HEK293 (cell line): ENCODE data around the gene CDK3.

Source experiments
- BCL6B ChIP-seq: fragments of 450-650 bp; formaldehyde crosslinking; IDR thresholded peaks from 2 replicates; pipeline ENCODE4 v1.5.1; 2017; ENCODE audit warnings: missing biosample characterization, missing genetic modification characterization
- KLF1 ChIP-seq: fragments of 450-650 bp; formaldehyde crosslinking; IDR thresholded peaks from 2 replicates; pipeline ENCODE4 v1.5.1; 2016; ENCODE audit warnings: missing biosample characterization, missing genetic modification characterization
- PATZ1 ChIP-seq: fragments of 450-650 bp; formaldehyde crosslinking; IDR thresholded peaks from 2 replicates; pipeline ENCODE4 v1.5.1; 2016; ENCODE audit warnings: missing biosample characterization, missing genetic modification characterization
- SALL2 ChIP-seq: fragments of 450-650 bp; formaldehyde crosslinking; IDR thresholded peaks from 2 replicates; pipeline ENCODE4 v1.5.0; 2017; ENCODE audit warnings: missing biosample characterization, mild to moderate bottlenecking, missing genetic modification characterization, borderline replicate concordance
- SETDB1 ChIP-seq: IDR thresholded peaks from one replicate; pipeline ENCODE4 v1.6.1; 2017; ENCODE audit warnings: mild to moderate bottlenecking, low read length, moderate library complexity, mixed read lengths; ENCODE audit not compliant: insufficient read length
- WT1 ChIP-seq: fragments of 450-650 bp; formaldehyde crosslinking; IDR thresholded peaks from 2 replicates; pipeline ENCODE4 v1.5.1; 2016; ENCODE audit warnings: missing biosample characterization, missing genetic modification characterization
- ZNF133 ChIP-seq: fragments of 450-650 bp; formaldehyde crosslinking; IDR thresholded peaks from 2 replicates; pipeline ENCODE4 v1.5.1; 2016; ENCODE audit warnings: missing biosample characterization, missing genetic modification characterization
- ZNF140 ChIP-seq: fragments of 450-650 bp; formaldehyde crosslinking; IDR thresholded peaks from 2 replicates; pipeline ENCODE4 v1.5.1; 2016; ENCODE audit warnings: missing biosample characterization, missing genetic modification characterization
- ZNF214 ChIP-seq: fragments of 450-650 bp; formaldehyde crosslinking; IDR thresholded peaks from 2 replicates; pipeline ENCODE4 v1.5.1; 2017; ENCODE audit warnings: missing biosample characterization, mild to moderate bottlenecking, missing genetic modification characterization, borderline replicate concordance
- ZNF221 ChIP-seq: fragments of 450-650 bp; formaldehyde crosslinking; IDR thresholded peaks from 2 replicates; pipeline ENCODE4 v1.5.1; 2017; ENCODE audit warnings: missing biosample characterization, missing genetic modification characterization, borderline replicate concordance
- ZNF37A ChIP-seq: fragments of 450-650 bp; IDR thresholded peaks from 2 replicates; pipeline ENCODE4 v1.5.1; 2018; ENCODE audit warnings: missing biosample characterization, missing genetic modification characterization
- ZNF416 ChIP-seq: fragments of 450-650 bp; formaldehyde crosslinking; IDR thresholded peaks from 2 replicates; pipeline ENCODE4 v1.5.1; 2016; ENCODE audit warnings: missing biosample characterization, missing genetic modification characterization
- ZNF426 ChIP-seq: fragments of 450-650 bp; formaldehyde crosslinking; IDR thresholded peaks from 2 replicates; pipeline ENCODE4 v1.5.1; 2017; ENCODE audit warnings: missing biosample characterization, missing genetic modification characterization, mild to moderate bottlenecking, inconsistent platforms, moderate library complexity
- ZNF449 ChIP-seq: fragments of 450-650 bp; formaldehyde crosslinking; IDR thresholded peaks from 2 replicates; pipeline ENCODE4 v1.5.1; 2017; ENCODE audit warnings: missing biosample characterization, mild to moderate bottlenecking, missing genetic modification characterization, moderate library complexity
- ZNF501 ChIP-seq: fragments of 450-650 bp; formaldehyde crosslinking; IDR thresholded peaks from 2 replicates; pipeline ENCODE4 v1.5.1; 2016; ENCODE audit warnings: missing biosample characterization, missing genetic modification characterization
- ZNF521 ChIP-seq: fragments of 450-650 bp; formaldehyde crosslinking; IDR thresholded peaks from 2 replicates; pipeline ENCODE4 v1.5.1; 2017; ENCODE audit warnings: missing biosample characterization, mild to moderate bottlenecking, missing genetic modification characterization
- ZNF544 ChIP-seq: fragments of 450-650 bp; formaldehyde crosslinking; IDR thresholded peaks from 2 replicates; pipeline ENCODE4 v1.5.0; 2017; ENCODE audit warnings: missing biosample characterization, missing genetic modification characterization
- ZNF555 ChIP-seq: fragments of 450-650 bp; formaldehyde crosslinking; conservative IDR thresholded peaks from 2 replicates; pipeline ENCODE4 v1.5.1; 2017; ENCODE audit warnings: missing biosample characterization, mild to moderate bottlenecking, missing genetic modification characterization, inconsistent platforms
- ZNF560 ChIP-seq: fragments of 450-650 bp; formaldehyde crosslinking; IDR thresholded peaks from 2 replicates; pipeline ENCODE4 v1.5.1; 2017; ENCODE audit warnings: missing biosample characterization, missing genetic modification characterization, borderline replicate concordance
- ZNF571 ChIP-seq: fragments of 450-650 bp; formaldehyde crosslinking; IDR thresholded peaks from 2 replicates; pipeline ENCODE4 v1.5.0; 2017; ENCODE audit warnings: missing biosample characterization, missing genetic modification characterization
- ZNF645 ChIP-seq: fragments of 450-650 bp; formaldehyde crosslinking; IDR thresholded peaks from 2 replicates; pipeline ENCODE4; 2016; ENCODE audit warnings: missing biosample characterization, missing genetic modification characterization
- ZNF658 ChIP-seq: fragments of 450-650 bp; formaldehyde crosslinking; IDR thresholded peaks from 2 replicates; pipeline ENCODE4; 2016; ENCODE audit warnings: missing biosample characterization, missing genetic modification characterization
- ZNF664 ChIP-seq: fragments of 450-650 bp; formaldehyde crosslinking; IDR thresholded peaks from 2 replicates; pipeline ENCODE4 v1.5.1; 2016; ENCODE audit warnings: missing biosample characterization, missing genetic modification characterization
- ZNF777 ChIP-seq: fragments of 450-650 bp; formaldehyde crosslinking; IDR thresholded peaks from 2 replicates; pipeline ENCODE4 v1.5.1; 2017; ENCODE audit warnings: missing biosample characterization, missing genetic modification characterization, borderline replicate concordance
- ZNF837 ChIP-seq: fragments of 450-650 bp; formaldehyde crosslinking; IDR thresholded peaks from 2 replicates; pipeline ENCODE4 v1.5.1; 2016; ENCODE audit warnings: missing biosample characterization, missing genetic modification characterization
- ZSCAN30 ChIP-seq: fragments of 450-650 bp; IDR thresholded peaks from 2 replicates; pipeline ENCODE4 v1.5.1; 2018; ENCODE audit warnings: missing biosample characterization, mild to moderate bottlenecking, missing genetic modification characterization, moderate library complexity
- TF ChIP-seq, protein P1 (sequence below): fragments of 450-650 bp; formaldehyde crosslinking; IDR thresholded peaks from 2 replicates; pipeline ENCODE4 v1.5.1; 2017; ENCODE audit warnings: missing biosample characterization, missing genetic modification characterization
- TF ChIP-seq, protein P2 (sequence below): fragments of 450-650 bp; formaldehyde crosslinking; IDR thresholded peaks from 2 replicates; pipeline ENCODE4 v1.5.1; 2016; ENCODE audit warnings: missing biosample characterization, missing genetic modification characterization
- TF ChIP-seq, protein P3 (sequence below): fragments of 450-650 bp; formaldehyde crosslinking; IDR thresholded peaks from 2 replicates; pipeline ENCODE4 v1.5.1; 2016; ENCODE audit warnings: missing biosample characterization, missing genetic modification characterization, low read depth
- TF ChIP-seq, protein P4 (sequence below): fragments of 450-650 bp; formaldehyde crosslinking; IDR thresholded peaks from 2 replicates; pipeline ENCODE4 v1.5.1; 2016; ENCODE audit warnings: missing biosample characterization, missing genetic modification characterization

The CDK3 gene

DNA sequence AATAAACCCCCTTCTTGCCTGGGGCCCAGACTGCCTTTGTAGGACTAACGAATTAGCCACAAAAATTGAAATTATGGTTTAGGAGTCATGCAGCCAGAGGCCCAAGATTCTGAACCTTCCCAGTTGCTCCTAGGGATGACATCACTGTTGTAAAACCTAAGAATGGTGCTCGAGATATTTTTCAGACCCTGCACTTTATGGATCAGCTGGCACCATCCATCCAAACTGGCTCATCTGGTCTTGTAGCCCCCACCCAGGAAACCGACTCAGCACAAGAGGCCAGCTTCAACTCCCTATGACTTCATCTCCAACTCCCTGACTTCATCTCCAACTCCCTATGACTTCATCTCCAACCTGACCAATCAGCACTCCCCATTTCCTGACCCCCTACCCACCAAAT, 37.4 kb downstream of the CDK3 start (continued):
- TF ChIP-seq WT1, result peak; percentile 75
- TF ChIP-seq, protein P1, sequence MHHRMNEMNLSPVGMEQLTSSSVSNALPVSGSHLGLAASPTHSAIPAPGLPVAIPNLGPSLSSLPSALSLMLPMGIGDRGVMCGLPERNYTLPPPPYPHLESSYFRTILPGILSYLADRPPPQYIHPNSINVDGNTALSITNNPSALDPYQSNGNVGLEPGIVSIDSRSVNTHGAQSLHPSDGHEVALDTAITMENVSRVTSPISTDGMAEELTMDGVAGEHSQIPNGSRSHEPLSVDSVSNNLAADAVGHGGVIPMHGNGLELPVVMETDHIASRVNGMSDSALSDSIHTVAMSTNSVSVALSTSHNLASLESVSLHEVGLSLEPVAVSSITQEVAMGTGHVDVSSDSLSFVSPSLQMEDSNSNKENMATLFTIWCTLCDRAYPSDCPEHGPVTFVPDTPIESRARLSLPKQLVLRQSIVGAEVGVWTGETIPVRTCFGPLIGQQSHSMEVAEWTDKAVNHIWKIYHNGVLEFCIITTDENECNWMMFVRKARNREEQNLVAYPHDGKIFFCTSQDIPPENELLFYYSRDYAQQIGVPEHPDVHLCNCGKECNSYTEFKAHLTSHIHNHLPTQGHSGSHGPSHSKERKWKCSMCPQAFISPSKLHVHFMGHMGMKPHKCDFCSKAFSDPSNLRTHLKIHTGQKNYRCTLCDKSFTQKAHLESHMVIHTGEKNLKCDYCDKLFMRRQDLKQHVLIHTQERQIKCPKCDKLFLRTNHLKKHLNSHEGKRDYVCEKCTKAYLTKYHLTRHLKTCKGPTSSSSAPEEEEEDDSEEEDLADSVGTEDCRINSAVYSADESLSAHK (tag by site-specific recombination), result no peak
- no peak for TF ChIP-seq ZNF658 (tag by site-specific recombination)
- TF ChIP-seq SALL2 (tag by site-specific recombination), result no peak
- TF ChIP-seq ZNF544 (tag by site-specific recombination), result no peak
- TF ChIP-seq ZNF664 (tag by site-specific recombination), result no peak
- TF ChIP-seq, protein P2, sequence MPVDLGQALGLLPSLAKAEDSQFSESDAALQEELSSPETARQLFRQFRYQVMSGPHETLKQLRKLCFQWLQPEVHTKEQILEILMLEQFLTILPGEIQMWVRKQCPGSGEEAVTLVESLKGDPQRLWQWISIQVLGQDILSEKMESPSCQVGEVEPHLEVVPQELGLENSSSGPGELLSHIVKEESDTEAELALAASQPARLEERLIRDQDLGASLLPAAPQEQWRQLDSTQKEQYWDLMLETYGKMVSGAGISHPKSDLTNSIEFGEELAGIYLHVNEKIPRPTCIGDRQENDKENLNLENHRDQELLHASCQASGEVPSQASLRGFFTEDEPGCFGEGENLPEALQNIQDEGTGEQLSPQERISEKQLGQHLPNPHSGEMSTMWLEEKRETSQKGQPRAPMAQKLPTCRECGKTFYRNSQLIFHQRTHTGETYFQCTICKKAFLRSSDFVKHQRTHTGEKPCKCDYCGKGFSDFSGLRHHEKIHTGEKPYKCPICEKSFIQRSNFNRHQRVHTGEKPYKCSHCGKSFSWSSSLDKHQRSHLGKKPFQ, result no peak
- TF ChIP-seq ZNF501, result no peak
- no peak for TF ChIP-seq ZNF221 (tag by site-specific recombination)
- TF ChIP-seq ZNF521 (tag by site-specific recombination), result no peak
- no peak for TF ChIP-seq ZSCAN30 (tag by site-specific recombination)
- TF ChIP-seq ZNF777 (tag by site-specific recombination), result no peak
- TF ChIP-seq BCL6B, result no peak
- no peak for TF ChIP-seq ZNF645
- no peak for TF ChIP-seq ZNF837 (tag by site-specific recombination)
- no peak for TF ChIP-seq ZNF426 (tag by site-specific recombination)
- TF ChIP-seq ZNF416 (tag by site-specific recombination), result no peak
- no peak for TF ChIP-seq KLF1 (tag by site-specific recombination)
- no peak for TF ChIP-seq ZNF37A
- TF ChIP-seq, protein P3, sequence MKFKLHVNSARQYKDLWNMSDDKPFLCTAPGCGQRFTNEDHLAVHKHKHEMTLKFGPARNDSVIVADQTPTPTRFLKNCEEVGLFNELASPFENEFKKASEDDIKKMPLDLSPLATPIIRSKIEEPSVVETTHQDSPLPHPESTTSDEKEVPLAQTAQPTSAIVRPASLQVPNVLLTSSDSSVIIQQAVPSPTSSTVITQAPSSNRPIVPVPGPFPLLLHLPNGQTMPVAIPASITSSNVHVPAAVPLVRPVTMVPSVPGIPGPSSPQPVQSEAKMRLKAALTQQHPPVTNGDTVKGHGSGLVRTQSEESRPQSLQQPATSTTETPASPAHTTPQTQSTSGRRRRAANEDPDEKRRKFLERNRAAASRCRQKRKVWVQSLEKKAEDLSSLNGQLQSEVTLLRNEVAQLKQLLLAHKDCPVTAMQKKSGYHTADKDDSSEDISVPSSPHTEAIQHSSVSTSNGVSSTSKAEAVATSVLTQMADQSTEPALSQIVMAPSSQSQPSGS (tag by site-specific recombination), result peak; percentile 95
- TF ChIP-seq ZNF133 (tag by site-specific recombination), result no peak
- TF ChIP-seq ZNF449, result no peak
- TF ChIP-seq SETDB1, result no peak
- TF ChIP-seq ZNF571 (tag by site-specific recombination), result no peak
- no peak for TF ChIP-seq ZNF140 (tag by site-specific recombination)
- no peak for TF ChIP-seq ZNF214 (tag by site-specific recombination)
- peak; percentile 65 for TF ChIP-seq PATZ1 (tag by site-specific recombination)
- TF ChIP-seq, protein P4, sequence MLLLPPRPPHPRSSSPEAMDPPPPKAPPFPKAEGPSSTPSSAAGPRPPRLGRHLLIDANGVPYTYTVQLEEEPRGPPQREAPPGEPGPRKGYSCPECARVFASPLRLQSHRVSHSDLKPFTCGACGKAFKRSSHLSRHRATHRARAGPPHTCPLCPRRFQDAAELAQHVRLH (tag by site-specific recombination), result no peak
- no peak for TF ChIP-seq ZNF560 (tag by site-specific recombination)
- no peak for TF ChIP-seq ZNF555
